Omental fat pad (tissue), 4 donors: ENCODE measurements around the gene LY6G5C. TPM values are rescaled to one million over a fixed set of nuclear protein-coding genes. Genes with fewer than 3 reads are reported as not detected.
"Not testable (repeated sequence)": the region's sequence is repeated elsewhere in the genome, so short reads cannot be mapped to it uniquely, and the experiment has no call there.

ENCODE experiments used
- ATAC-seq: fragments of 150-250 bp; one replicate; pipeline ENCODE4 v1.9.1; 2016; ENCODE audit warnings: mild to moderate bottlenecking, moderate library complexity; ENCODE audit not compliant: low FRiP score
- DNase-seq: peaks from one replicate; pipeline ENCODE4 v3.0.0-alpha.2; 2019; ENCODE audit warnings: low spot score
- total RNA-seq, 4 donors: library from RNA; depleted of rRNA; stranded (reverse); fragments of >200 nt; gene quantifications; one replicate each; pipeline ENCODE4 v1.1.0, GENCODE V29; 2016
- TF ChIP-seq, protein P1 (sequence below), 3 donors: fragments of 450-650 bp; IDR thresholded peaks; one replicate each; pipeline ENCODE4 v1.5.1; 2016 to 2017; ENCODE audit warnings: antibody characterized with exemption in 3 of 3, mild to moderate bottlenecking in 3 of 3, moderate library complexity in 2 of 3

The LY6G5C gene
- total RNA-seq, 4 donors from 2014 or later, result 0.84 to 4.5 (median 1.3) TPM; not detected in 1

DNA sequence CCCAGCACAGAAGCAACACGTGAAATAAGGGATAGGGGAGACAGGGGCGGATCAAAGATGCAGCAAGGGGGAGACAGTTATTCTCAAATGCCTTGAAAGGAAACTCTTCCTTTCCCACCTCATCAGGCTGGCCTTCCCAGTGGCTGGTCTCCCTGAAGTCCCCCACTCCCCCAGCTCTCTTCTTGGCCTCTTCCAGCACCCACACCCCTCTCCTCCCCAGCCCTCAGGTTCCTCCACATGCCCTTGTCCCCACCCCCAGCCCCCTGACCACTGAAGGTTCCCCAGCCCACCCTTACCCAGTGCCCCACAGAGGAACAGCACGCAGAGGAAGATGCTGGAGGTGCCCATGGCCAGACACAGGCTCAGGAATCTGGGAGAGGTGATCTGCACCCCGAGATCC is 32.6 kb upstream of the LY6G5C start:
- ATAC-seq, result no peak
- DNase-seq, result no peak
- TF ChIP-seq, protein P1, sequence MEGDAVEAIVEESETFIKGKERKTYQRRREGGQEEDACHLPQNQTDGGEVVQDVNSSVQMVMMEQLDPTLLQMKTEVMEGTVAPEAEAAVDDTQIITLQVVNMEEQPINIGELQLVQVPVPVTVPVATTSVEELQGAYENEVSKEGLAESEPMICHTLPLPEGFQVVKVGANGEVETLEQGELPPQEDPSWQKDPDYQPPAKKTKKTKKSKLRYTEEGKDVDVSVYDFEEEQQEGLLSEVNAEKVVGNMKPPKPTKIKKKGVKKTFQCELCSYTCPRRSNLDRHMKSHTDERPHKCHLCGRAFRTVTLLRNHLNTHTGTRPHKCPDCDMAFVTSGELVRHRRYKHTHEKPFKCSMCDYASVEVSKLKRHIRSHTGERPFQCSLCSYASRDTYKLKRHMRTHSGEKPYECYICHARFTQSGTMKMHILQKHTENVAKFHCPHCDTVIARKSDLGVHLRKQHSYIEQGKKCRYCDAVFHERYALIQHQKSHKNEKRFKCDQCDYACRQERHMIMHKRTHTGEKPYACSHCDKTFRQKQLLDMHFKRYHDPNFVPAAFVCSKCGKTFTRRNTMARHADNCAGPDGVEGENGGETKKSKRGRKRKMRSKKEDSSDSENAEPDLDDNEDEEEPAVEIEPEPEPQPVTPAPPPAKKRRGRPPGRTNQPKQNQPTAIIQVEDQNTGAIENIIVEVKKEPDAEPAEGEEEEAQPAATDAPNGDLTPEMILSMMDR (IDR thresholded peaks at IDR 0.05), result no peak

DNA sequence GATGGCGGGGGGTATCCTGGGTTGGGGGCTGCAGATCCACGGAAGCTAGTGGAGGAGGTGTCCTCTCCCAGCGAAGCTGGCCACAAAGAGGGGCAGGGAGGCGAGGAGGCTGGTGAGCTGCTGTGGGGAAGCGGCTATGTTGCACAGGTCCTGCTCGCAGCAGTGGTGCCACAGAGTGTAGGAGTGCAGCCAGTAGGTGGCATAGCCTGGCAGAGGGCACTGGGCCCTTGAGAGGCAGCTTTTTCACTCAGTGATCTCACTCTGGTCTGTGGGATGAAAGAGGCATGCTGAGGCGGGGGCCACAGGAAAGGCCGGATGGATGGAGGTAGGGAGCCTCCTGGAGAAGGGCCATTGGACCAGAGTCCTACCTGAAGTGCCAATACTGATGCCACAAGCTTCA is 31.4 kb upstream of the LY6G5C start:
- TF ChIP-seq, protein P1 (IDR thresholded peaks at IDR 0.05), result no peak
- no peak for ATAC-seq
- no peak for DNase-seq

DNA sequence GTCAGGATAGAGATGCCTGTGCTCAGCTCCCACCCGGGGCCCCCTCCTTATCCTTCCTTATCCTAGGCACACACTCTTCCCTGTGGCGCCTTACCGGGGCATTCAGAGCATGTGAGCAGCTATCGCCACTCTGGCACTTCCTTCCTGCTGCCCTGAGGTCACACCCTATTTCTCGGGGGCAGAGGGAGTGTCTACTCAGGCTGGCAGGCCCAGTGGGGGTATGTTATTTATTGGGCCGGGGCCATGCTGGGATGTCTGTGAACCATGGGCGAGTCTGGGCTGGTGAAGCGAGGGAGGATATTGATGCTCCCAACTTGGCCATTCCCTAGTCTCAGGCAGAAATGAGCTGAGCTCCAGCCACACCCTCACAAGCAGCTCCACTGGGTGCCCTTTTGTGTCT is 30.4 kb upstream of the LY6G5C start:
- TF ChIP-seq, protein P1 (IDR thresholded peaks at IDR 0.05), result no peak
- ATAC-seq, result no peak
- no peak for DNase-seq

DNA sequence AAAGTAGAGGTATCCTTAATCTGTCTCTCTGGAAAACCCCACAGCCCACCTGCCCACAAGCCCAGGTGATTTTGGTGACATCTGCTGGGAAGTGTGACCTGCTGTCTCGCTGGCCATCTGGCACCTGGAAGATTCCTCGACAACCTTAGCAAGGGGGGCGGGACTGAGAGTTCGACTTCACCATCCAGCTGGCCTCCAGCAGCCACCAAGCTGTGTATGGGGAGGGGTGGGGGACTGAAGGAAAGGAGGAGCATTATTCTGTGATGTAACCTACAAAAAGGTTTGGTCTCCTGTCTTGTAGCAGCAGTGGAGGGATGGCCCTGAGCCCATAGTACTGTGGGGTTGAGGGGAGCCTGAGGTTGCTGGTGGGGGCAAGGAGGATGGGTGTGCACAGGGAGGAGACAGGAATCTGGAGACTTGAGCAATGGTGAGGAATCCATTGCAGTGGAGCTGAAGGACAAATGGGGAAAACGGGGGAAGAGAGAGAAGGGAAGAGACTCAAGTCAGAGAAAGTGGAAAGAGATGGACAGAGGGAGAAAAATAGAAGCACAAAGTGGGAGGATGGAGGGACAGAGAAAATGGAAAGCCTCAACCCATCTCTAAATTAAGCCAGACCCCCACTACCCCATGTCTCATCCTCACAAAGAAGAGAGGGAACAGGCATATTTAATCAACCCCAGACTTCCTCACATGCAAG is 29.8 kb upstream of the LY6G5C start:
- TF ChIP-seq, protein P1 (IDR thresholded peaks at IDR 0.05), result no peak
- DNase-seq (no peak), ATAC-seq (no peak)

DNA sequence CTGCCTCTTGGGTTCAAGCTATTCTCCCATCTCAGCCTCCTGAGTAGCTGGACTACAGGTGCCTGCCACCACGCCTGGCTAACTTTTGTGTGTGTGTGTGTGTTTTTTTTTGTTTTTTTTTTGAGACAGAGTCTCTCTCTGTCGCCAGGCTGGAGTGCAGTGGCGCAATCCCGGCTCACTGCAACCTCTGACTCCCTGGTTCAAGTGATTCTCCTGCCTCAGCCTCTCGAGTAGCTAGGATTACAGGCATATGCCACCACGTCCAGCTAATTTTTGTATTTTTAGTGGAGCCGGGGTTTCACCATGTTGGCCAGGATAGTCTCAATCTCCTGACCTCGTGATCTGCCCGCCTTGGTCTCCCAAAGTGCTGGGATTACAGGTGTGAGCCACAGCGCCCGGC is 28.3 kb upstream of the LY6G5C start:
- not testable (repeated sequence) for DNase-seq, ATAC-seq

DNA sequence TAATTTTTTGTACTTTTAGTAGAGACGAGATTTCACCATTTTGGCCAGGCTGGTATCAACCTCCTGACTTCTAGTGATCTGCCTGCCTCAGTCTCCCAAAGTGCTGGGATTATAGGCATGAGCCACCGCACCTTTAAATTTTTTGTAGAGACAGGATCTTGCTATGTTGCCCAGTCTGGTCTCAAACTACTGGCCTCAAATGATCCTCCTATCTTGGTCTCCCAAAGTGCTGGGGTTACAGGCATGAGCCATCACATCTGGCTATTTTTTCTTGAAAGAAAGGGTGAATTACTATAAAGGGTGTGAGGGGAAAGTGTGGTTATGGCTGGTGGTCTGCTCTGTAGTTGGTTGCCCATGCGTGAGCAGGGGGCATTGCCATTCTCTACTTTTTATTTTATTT is 27.4 kb upstream of the LY6G5C start:
- TF ChIP-seq, protein P1 (IDR thresholded peaks at IDR 0.05), result no peak
- DNase-seq (no peak), ATAC-seq (no peak)

DNA sequence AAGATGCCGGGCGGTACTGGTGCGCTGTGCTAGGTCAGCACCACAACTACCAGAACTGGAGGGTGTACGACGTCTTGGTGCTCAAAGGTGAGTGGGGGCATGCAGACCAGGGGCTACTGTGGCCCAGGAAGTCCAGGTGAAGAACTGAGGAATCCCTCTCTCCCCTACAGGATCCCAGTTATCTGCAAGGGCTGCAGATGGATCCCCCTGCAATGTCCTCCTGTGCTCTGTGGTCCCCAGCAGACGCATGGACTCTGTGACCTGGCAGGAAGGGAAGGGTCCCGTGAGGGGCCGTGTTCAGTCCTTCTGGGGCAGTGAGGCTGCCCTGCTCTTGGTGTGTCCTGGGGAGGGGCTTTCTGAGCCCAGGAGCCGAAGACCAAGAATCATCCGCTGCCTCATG is 26.8 kb upstream of the LY6G5C start:
- TF ChIP-seq, protein P1 (IDR thresholded peaks at IDR 0.05), result no peak
- no peak for DNase-seq

More for the DNA sequence above, 26.8 kb upstream of the LY6G5C start:
- no peak for ATAC-seq
